Neural progenitor cell (in vitro differentiated cells): ENCODE results near the gene PHLPP1.

Experiments
- EZH2 ChIP-seq: fragments of 200-600 bp; sonication (generic); IDR thresholded peaks from 2 replicates; pipeline ENCODE4 v1.6.1; 2017; ENCODE audit warnings: antibody characterized with exemption, mild to moderate bottlenecking, moderate library complexity
- EZH2phosphoT487 ChIP-seq: fragments of 200-600 bp; sonication (generic); IDR thresholded peaks from 2 replicates; pipeline ENCODE4 v1.6.1; 2017; ENCODE audit warnings: antibody characterized with exemption
- TF ChIP-seq, protein P1 (sequence below): fragments of 200-600 bp; sonication (generic); IDR thresholded peaks from 2 replicates; pipeline ENCODE4 v1.5.1; 2017; ENCODE audit warnings: antibody characterized with exemption, mild to moderate bottlenecking

DNA sequence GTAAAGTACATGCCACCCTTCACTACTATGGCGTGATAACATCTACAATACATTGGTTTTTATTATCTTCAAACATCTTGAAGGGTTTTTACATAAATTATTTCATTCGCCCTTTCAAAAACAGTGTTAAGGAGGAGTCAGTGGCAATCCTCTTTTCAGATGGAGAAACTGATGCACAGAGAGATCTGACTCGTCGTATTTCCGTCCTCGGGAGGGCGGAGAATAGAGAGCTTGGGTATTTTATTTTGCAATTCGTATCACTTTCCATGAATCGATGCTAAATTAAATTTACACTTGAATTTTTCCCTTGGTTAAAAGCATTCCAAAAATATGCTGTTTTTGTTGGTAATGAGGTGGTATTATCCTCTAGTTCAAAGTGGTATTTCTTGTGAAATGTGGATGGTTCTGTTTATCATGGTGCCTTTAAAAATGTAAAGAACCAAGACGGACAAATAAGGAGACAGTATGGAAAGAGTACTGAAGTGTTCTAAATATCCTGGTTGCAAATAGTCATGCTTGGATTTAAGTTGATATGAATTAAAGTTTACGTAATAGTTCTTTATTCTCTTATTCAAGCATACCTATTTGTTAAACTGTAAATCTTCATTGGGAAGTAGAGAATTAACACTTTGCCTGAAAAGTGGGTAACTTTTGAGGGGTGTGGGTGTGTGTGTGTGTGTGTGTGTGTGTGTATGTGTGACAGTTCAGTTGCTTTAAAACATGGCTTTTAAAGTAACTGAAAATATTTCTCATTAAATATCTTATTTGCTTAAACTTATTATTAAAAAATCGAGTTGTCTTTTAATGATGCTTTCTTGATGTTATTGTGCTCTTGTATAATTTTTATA, 5.6 kb downstream of the PHLPP1 start:
- TF ChIP-seq, protein P1, sequence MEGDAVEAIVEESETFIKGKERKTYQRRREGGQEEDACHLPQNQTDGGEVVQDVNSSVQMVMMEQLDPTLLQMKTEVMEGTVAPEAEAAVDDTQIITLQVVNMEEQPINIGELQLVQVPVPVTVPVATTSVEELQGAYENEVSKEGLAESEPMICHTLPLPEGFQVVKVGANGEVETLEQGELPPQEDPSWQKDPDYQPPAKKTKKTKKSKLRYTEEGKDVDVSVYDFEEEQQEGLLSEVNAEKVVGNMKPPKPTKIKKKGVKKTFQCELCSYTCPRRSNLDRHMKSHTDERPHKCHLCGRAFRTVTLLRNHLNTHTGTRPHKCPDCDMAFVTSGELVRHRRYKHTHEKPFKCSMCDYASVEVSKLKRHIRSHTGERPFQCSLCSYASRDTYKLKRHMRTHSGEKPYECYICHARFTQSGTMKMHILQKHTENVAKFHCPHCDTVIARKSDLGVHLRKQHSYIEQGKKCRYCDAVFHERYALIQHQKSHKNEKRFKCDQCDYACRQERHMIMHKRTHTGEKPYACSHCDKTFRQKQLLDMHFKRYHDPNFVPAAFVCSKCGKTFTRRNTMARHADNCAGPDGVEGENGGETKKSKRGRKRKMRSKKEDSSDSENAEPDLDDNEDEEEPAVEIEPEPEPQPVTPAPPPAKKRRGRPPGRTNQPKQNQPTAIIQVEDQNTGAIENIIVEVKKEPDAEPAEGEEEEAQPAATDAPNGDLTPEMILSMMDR, result no peak
- no peak for TF ChIP-seq EZH2phosphoT487
- no peak for TF ChIP-seq EZH2
